Breast epithelium (tissue), 3 donors: ENCODE results near the gene LDLRAP1.

Source experiments
- POLR2A ChIP-seq: fragments of 450-650 bp; IDR thresholded peaks from one replicate; pipeline ENCODE4 v1.6.1; 2016; ENCODE audit warnings: antibody characterized with exemption, mild to moderate bottlenecking, moderate library complexity
- POLR2AphosphoS5 ChIP-seq, 3 donors: sonication (generic); formaldehyde crosslinking; IDR thresholded peaks; one replicate each; pipeline ENCODE4 v1.6.1; 2017; ENCODE audit warnings: antibody characterized with exemption in 3 of 3
- TF ChIP-seq, protein P1 (sequence below), 3 donors: fragments of 450-650 bp; IDR thresholded peaks; one replicate each; pipeline ENCODE4 v1.5.1; 2016 to 2017; ENCODE audit warnings: antibody characterized with exemption in 3 of 3, mild to moderate bottlenecking in 3 of 3, moderate library complexity in 3 of 3

GRCh38 chr1:25560001-25560400, 16.6 kb downstream of the LDLRAP1 start:
- TF ChIP-seq, protein P1, sequence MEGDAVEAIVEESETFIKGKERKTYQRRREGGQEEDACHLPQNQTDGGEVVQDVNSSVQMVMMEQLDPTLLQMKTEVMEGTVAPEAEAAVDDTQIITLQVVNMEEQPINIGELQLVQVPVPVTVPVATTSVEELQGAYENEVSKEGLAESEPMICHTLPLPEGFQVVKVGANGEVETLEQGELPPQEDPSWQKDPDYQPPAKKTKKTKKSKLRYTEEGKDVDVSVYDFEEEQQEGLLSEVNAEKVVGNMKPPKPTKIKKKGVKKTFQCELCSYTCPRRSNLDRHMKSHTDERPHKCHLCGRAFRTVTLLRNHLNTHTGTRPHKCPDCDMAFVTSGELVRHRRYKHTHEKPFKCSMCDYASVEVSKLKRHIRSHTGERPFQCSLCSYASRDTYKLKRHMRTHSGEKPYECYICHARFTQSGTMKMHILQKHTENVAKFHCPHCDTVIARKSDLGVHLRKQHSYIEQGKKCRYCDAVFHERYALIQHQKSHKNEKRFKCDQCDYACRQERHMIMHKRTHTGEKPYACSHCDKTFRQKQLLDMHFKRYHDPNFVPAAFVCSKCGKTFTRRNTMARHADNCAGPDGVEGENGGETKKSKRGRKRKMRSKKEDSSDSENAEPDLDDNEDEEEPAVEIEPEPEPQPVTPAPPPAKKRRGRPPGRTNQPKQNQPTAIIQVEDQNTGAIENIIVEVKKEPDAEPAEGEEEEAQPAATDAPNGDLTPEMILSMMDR (IDR thresholded peaks at IDR 0.05): no peak
- TF ChIP-seq POLR2A (no peak), POLR2AphosphoS5 (IDR thresholded peaks at IDR 0.05) (no peak)
